Skeletal muscle tissue (tissue), 4 donors: ENCODE results near the gene STK38L. TPM values are rescaled to one million over a fixed set of nuclear protein-coding genes. Genes with fewer than 3 reads are reported as not detected.

Source experiments
- H3K27ac ChIP-seq: one replicate; pipeline ENCODE4 v1.7.0; 2013; ENCODE audit warnings: mild to moderate bottlenecking, low read depth, low read length, inconsistent platforms
- H3K27me3 ChIP-seq, 3 donors: one replicate each; pipeline ENCODE4 v1.7.0; 2013; ENCODE audit warnings: low read length in 3 of 3; ENCODE audit not compliant: control insufficient read depth in 3 of 3, insufficient read depth in 3 of 3
- H3K36me3 ChIP-seq, 3 donors: one replicate each; pipeline ENCODE4 v1.7.0; 2013; ENCODE audit warnings: low read length in 3 of 3; ENCODE audit not compliant: control insufficient read depth in 3 of 3, insufficient read depth in 3 of 3
- H3K4me1 ChIP-seq, 3 donors: one replicate each; pipeline ENCODE4 v1.7.0; 2013; ENCODE audit warnings: low read length in 3 of 3, mild to moderate bottlenecking in 3 of 3; ENCODE audit not compliant: control insufficient read depth in 3 of 3, insufficient read depth in 3 of 3
- H3K4me3 ChIP-seq, 3 donors: one replicate each; pipeline ENCODE4 v1.7.0; 2013; ENCODE audit warnings: low read length in 3 of 3
- H3K9ac ChIP-seq, 3 donors: one replicate each; pipeline ENCODE4 v1.7.0; 2013; ENCODE audit warnings: low read length in 3 of 3, mild to moderate bottlenecking in 3 of 3, moderate library complexity in 2 of 3, low read depth in 1 of 3
- H3K9me3 ChIP-seq, 3 donors: one replicate each; pipeline ENCODE4 v1.7.0; 2013; ENCODE audit warnings: low read length in 3 of 3; ENCODE audit not compliant: control insufficient read depth in 3 of 3
- total RNA-seq: library from RNA; depleted of rRNA; stranded (reverse); fragments of >200 nt; gene quantifications from one replicate; pipeline ENCODE4 v1.2.3, GENCODE V29; 2014
- donor health status: Osteomylitis.

STK38L gene
- total RNA-seq, 1 donor from 2014 or later = 17.2 TPM

DNA sequence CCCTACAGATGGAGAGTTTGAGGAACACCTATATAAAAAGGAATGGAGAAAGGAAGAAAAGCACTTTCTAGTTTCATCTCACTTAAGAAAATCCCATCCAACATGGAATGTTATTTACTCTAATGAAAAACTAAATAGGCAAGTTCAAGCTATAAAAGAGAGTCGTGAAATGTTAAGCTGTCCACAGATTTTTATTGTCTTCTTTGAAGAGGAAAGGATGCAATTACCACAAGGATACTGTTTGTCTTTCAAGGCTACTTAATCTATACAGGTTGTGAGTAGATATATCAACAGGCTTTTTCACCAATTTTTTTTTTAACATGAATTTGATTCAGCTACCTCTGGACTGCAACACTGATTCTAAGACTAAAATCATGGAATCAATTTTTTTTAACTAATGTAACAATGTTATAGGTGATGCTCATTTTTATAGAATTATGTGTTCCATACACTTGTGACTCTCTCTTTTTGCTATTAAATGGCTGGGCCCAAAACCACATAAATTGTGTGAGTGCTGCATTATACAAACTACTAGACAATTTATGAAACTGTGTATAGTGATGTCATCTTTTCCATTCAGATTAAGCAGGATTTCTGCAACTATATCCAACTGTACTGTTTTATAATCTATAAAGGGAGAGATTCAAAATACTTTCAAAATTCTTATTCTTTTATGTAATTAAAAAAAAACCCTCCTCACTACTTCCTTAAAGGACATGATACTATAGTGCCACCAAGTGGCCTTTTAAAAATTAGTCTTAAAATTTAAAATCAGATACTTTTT is 61.8 kb downstream of the STK38L start:
- Histone ChIP-seq H3K27me3 (no peaks in the 10 kb centered on the region), H3K9ac (no peak overlapping the region), H3K4me1 (peaks cover 0 to 4% (median 0%) of the 10 kb centered on the region in 3 donors), H3K4me3 (no peak overlapping the region), H3K27ac (no peak overlapping the region), H3K36me3 (peaks cover 4 to 16% (median 7%) of the 10 kb centered on the region in 3 donors), H3K9me3 (no peaks in the 10 kb centered on the region)

DNA sequence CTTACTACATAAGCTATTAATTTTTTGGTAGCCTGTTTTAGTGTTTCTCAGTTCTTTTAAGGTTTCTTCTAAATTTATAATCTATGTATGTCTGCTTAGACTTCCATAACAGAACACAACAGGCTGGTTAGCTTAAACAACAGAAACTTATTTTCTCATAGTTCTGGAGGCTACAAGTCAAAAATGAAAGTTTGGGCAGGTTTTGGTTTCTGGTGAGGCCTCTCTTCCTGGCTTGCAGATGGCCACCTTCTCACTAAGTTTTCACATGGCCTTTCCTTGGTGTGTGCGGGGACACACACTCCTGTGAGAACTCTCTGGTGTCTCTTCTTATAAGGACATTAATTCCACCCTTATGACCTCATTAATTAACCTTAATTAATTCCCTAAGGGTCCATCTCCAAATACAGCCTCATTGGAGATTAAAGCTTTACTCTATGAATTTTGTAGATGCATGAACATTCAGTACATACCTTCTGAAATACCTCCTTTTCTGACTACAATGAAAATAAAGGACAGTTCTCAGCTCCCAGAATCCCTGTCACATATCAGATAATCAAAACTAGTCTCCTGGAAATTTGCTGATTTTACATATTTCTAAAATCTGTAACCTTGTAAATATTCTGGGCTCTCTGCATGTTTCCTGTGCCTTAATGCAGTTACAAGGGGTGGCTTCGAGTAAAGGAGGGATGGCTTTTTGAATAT is 65.4 kb downstream of the STK38L start:
- Histone ChIP-seq H3K4me3 (no peak overlapping the region), H3K9me3 (no peaks in the 10 kb centered on the region), H3K27me3 (no peaks in the 10 kb centered on the region), H3K9ac (no peak overlapping the region), H3K36me3 (peaks cover 4 to 23% (median 7%) of the 10 kb centered on the region in 3 donors), H3K4me1 (no peaks in the 10 kb centered on the region), H3K27ac (no peak overlapping the region)

DNA sequence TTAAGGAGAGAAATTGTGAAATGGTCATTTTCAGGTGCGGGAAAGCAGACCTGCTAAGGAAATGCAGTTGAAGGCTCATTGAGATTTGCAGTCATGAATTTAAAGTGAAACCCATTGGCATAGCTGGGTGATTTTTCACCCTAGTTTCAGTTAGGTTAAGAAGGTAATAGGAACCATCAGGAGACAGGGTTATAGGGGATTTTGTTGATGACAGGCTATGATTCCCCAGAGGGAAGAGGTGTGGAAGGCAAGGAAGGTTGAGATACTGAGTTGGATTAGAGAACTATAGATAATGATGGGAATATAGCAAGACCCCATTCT is 65.9 kb downstream of the STK38L start:
- H3K36me3 ChIP-seq = peaks cover 4 to 23% (median 7%) of the 10 kb centered on the region in 3 donors
- no peaks in the 10 kb centered on the region for H3K9me3 ChIP-seq
- H3K27ac ChIP-seq = no peak overlapping the region
- no peaks in the 10 kb centered on the region for H3K4me1 ChIP-seq
- no peak overlapping the region for H3K4me3 ChIP-seq
- no peak overlapping the region for H3K9ac ChIP-seq
- no peaks in the 10 kb centered on the region for H3K27me3 ChIP-seq

DNA sequence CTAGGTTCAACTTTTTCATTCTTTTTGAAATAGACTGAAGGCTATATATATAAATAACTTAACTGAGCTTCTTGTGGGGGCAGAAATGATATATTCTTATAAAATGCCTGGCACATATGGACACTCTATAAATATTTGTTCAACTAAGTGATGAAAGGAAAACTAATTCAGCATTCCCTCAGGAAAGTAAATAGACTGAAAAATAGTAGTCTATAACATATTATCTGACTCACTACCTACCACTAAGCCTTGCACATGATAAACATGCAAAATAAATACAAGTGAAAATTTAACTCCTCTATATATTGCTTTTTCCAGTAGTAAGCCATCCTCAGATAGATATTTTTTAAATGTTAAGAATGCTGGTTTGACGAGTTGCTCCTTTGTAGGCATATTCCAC is 72.9 kb downstream of the STK38L start:
- H3K4me3 ChIP-seq = no peak overlapping the region
- H3K36me3 ChIP-seq = peaks cover under 1 to 29% (median 8%) of the 10 kb centered on the region in 3 donors
- H3K27ac ChIP-seq = no peak overlapping the region
- H3K27me3 ChIP-seq = no peaks in the 10 kb centered on the region
- no peaks in the 10 kb centered on the region for H3K9me3 ChIP-seq
- no peaks in the 10 kb centered on the region for H3K4me1 ChIP-seq
- H3K9ac ChIP-seq = no peak overlapping the region

DNA sequence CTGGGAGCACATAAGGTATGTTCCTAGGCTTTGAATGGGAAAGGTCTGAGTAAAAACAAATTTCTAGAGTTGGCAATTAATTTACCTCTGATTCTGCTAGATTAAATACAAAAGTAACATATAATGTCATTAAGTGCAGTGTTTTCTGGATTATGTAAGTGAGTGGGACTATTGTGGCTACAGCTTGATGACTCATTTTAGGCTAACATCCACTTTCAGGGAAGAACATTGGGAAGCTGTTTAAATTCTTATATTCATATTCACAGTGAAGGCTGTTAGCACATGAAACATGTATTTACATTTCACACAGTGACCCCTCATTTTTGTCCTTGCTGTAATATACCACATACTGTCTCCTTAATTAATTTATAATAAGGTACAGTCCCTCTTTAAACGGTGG is 75.3 kb downstream of the STK38L start:
- Histone ChIP-seq H3K27me3 (no peaks in the 10 kb centered on the region), H3K36me3 (peaks cover 10 to 36% (median 11%) of the 10 kb centered on the region in 3 donors)

DNA sequence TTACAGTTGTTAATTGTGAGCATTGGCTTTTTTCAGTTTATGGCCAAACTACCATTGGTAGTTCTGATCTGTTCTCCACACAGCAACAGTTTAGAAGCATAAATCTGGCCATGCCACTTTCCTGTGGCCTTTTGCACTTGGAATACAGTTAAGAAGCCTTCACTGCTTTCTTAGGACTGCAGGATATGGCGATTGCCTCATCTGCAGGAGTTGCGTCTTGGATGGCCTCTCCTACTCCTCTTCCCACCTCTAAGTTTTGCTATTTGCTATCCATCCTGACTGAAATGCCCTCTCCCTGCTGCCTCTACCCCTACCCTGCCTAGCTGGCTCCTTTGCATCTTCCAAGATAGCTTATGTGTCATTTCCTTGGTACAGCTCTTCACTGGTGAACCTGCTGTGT is 75.8 kb downstream of the STK38L start:
- Histone ChIP-seq H3K4me1 (no peaks in the 10 kb centered on the region), H3K27me3 (no peaks in the 10 kb centered on the region), H3K36me3 (peaks cover 10 to 36% (median 11%) of the 10 kb centered on the region in 3 donors), H3K9ac (no peak overlapping the region), H3K9me3 (no peaks in the 10 kb centered on the region), H3K27ac (no peak overlapping the region), H3K4me3 (no peak overlapping the region)

More for the DNA sequence above, 75.3 kb downstream of the STK38L start:
- H3K9ac ChIP-seq = no peak overlapping the region
- H3K9me3 ChIP-seq = no peaks in the 10 kb centered on the region
- no peaks in the 10 kb centered on the region for H3K4me1 ChIP-seq
- no peak overlapping the region for H3K4me3 ChIP-seq
- H3K27ac ChIP-seq = no peak overlapping the region

DNA sequence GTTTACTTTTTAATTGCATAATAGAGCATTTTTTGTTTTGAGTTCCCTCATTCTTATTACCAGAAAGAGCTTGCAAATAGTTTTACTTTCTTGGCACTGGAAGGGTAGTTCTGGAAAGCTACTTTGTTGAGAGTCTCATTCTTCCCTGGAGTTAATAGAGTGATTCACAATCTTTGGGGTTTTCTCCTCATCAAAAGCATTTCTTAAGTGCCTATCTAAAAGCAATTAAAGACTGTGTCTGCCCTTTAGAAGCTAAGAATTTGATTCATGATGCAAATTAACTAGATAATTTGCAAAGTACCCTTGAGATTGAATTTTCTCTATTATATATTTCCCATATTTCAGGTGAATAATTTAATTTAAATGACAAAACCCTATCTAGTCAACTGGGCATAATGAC is 80.4 kb downstream of the STK38L start:
- no peak overlapping the region for H3K27ac ChIP-seq
- H3K9me3 ChIP-seq = no peaks in the 10 kb centered on the region
- peaks cover 0 to under 1% (median 0%) of the 10 kb centered on the region in 3 donors for H3K27me3 ChIP-seq
- no peak overlapping the region for H3K9ac ChIP-seq
- H3K36me3 ChIP-seq = peaks cover 6 to 26% (median 19%) of the 10 kb centered on the region in 3 donors
- H3K4me1 ChIP-seq = no peaks in the 10 kb centered on the region
- no peak overlapping the region for H3K4me3 ChIP-seq

DNA sequence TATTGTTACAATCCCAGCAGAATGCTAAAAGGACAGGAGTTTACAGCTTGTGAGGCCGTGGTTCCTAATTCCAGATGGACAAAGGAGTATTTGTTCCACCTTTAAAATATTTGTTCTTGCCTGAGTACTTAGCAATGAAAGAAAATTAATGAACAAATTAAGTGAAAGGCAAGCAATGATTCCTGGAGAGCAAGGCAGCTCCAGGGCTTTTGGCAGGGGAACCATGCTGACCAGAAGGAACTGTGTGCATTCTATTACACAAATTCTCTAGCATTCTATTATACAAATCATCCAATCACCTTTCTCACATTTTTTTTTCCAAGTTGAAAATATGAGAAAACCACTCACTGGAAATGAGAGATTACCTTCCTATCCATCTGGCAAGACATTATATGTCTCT is 86.8 kb downstream of the STK38L start:
- Histone ChIP-seq H3K36me3 (peaks cover 0 to 8% (median 3%) of the 10 kb centered on the region in 3 donors), H3K4me3 (no peak overlapping the region), H3K27ac (no peak overlapping the region), H3K4me1 (peaks cover 8 to 18% (median 9%) of the 10 kb centered on the region in 3 donors), H3K9me3 (no peaks in the 10 kb centered on the region), H3K9ac (no peak overlapping the region), H3K27me3 (peaks cover 6 to 30% (median 30%) of the 10 kb centered on the region in 3 donors)

DNA sequence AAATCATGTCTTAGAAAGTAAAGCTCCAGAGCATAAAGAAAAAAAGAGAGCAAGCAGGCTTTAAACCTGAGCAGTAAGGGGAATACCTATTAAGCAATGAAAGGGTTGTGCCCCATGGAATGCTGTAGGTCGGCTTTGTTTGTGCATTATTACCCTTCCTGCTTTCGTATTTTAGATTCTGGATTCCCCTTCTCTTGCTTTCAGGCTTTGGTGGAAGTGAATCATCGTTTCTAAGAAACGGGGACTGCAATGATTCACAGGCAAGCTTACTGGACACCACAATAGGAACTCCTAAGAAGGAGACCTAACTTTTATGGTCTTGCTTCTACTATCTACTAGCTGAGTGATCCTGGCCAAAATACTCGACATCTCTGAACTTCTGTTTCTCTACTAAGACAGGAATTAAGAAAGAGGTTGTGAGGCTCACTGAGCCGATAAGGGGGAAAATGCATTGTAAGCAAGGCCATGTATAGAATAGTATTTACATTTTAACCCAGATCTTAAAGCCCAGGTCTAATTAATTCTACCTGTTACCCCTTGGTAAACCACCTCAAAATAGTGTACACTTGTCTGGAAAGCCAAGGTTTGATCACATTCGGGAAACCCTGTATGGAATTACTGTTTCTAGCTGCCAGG is 87.3 kb downstream of the STK38L start:
- peaks cover 8 to 18% (median 9%) of the 10 kb centered on the region in 3 donors for H3K4me1 ChIP-seq
- H3K27ac ChIP-seq = no peak overlapping the region
- peaks cover 0 to 4% (median 3%) of the 10 kb centered on the region in 3 donors for H3K36me3 ChIP-seq
- H3K9me3 ChIP-seq = no peaks in the 10 kb centered on the region
- no peak overlapping the region for H3K4me3 ChIP-seq
- peaks cover 6 to 30% (median 30%) of the 10 kb centered on the region in 3 donors for H3K27me3 ChIP-seq
- no peak overlapping the region for H3K9ac ChIP-seq

DNA sequence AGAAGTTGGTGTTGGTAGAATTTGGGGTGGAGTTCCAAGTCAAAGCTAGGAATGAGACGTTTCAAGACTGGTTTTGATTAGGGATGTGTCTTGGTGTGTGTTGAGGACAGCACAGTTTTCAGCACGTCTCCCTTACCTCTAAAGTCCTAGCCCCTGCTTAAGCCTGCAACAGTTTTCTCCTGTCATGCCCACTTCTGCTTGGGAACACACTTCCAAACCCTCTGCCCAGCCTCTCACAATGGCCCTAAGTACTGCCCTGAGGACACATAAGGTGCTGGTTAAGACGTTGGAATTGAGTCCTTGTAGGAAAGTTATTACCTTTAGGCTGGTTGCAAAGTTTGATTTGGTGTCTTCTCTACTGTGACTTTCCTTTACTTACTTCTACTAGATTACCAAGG is 87.8 kb downstream of the STK38L start:
- Histone ChIP-seq H3K9ac (no peak overlapping the region), H3K4me3 (no peak overlapping the region), H3K27me3 (peaks cover 6 to 30% (median 30%) of the 10 kb centered on the region in 3 donors), H3K36me3 (peaks cover 0 to 4% (median under 1%) of the 10 kb centered on the region in 3 donors), H3K4me1 (peaks cover 8 to 18% (median 9%) of the 10 kb centered on the region in 3 donors), H3K27ac (no peak overlapping the region), H3K9me3 (no peaks in the 10 kb centered on the region)
